ENCODE measurements around the gene SYNM.

GRCh38 chr15:99090938-99091337, 13.9 kb upstream of the SYNM start:
- TF ChIP-seq GATA2 (IDR thresholded peaks at IDR 0.05; ENCODE audit: low read depth, low read length) (no peak), GATA3 (IDR thresholded peaks at IDR 0.05; ENCODE audit: low read depth, low read length) (no peak)
